Endothelial cell of umbilical vein (primary cell): ENCODE measurements around the gene NEU3. TPM values are rescaled to one million over a fixed set of nuclear protein-coding genes. Genes with fewer than 3 reads are reported as not detected.

Experiments used
- BruUV-seq: library from RNA; stranded (reverse); fragments of 400-500 nt; replicated peaks from 2 replicates; lab custom pipeline; 2021; lab: Mats Ljungman, UMichigan
- CTCF ChIA-PET: fragments of 300-600, 350-600 bp; sonication (Branson Sonifier 250); formaldehyde crosslinking; loops from one replicate; lab custom pipeline; 2021; ENCODE audit warnings: antibody characterized with exemption, inconsistent platforms; lab: Charles Lee
- POLR2A ChIA-PET: fragments of 300-600, 350-600 bp; sonication (Branson Sonifier 250); formaldehyde crosslinking; loops from one replicate; lab custom pipeline; 2021; ENCODE audit warnings: antibody characterized with exemption, inconsistent platforms; lab: Charles Lee
- DNase-seq: peaks from one replicate; pipeline ENCODE4 v3.0.0-alpha.2; 2011; ENCODE audit warnings: low read depth, low spot score
- FAIRE-seq: peaks from 2 replicates; lab custom pipeline; 2011; peaks lifted over from hg19 to GRCh38; lab: Jason Lieb, UNC
- H2AFZ ChIP-seq: 2 replicates; pipeline ENCODE4 v1.6.0; 2012; ENCODE audit warnings: low read depth, low read length, control low read depth, inconsistent platforms
- H3K27ac ChIP-seq: 2 replicates; pipeline ENCODE4 v1.5.1; 2011; ENCODE audit warnings: low read depth, mild to moderate bottlenecking, control low read depth, low read length, moderate library complexity; ENCODE audit not compliant: insufficient read depth
- H3K27me3 ChIP-seq, 2 experiments: 2 replicates each; pipeline versions ENCODE4 v1.6.0 to v1.6.1; 2011; ENCODE audit warnings: low read length in 2 of 2, mixed read lengths in 1 of 2; ENCODE audit not compliant: control insufficient read depth in 2 of 2, insufficient read depth in 2 of 2
- H3K36me3 ChIP-seq, 2 experiments: 2 replicates in 1 of 2; 3 replicates in 1 of 2; pipeline ENCODE4 v1.5.1; 2011; ENCODE audit warnings: low read length in 2 of 2, mild to moderate bottlenecking in 1 of 2, moderate library complexity in 1 of 2; ENCODE audit not compliant: control insufficient read depth in 2 of 2, insufficient read depth in 2 of 2; ENCODE audit errors: extremely low read depth in 1 of 2
- H3K4me1 ChIP-seq: 3 replicates; pipeline ENCODE4 v1.5.1; 2011; ENCODE audit warnings: mild to moderate bottlenecking, low read length; ENCODE audit not compliant: control insufficient read depth, insufficient read depth; ENCODE audit errors: extremely low read depth
- H3K4me2 ChIP-seq: 2 replicates; pipeline ENCODE4 v1.6.1; 2011; ENCODE audit warnings: low read length, control low read depth, mixed read lengths; ENCODE audit not compliant: insufficient read depth
- H3K4me3 ChIP-seq, 3 experiments: fragments of 200-600 bp in 1 of 3; sonication (generic), shearing (Covaris generic) in 1 of 3; replicated peaks in 1 of 3; 2 replicates each; pipeline ENCODE4 v1.5.1; 2011 to 2016; ENCODE audit warnings: control low read depth in 3 of 3, low read length in 3 of 3, mild to moderate bottlenecking in 2 of 3, inconsistent platforms in 1 of 3, low read depth in 1 of 3, moderate library complexity in 1 of 3; ENCODE audit not compliant: insufficient read depth in 1 of 3
- H3K79me2 ChIP-seq: 2 replicates; pipeline ENCODE4 v1.6.0; 2012; ENCODE audit warnings: low read length, inconsistent platforms; ENCODE audit not compliant: control insufficient read depth, insufficient read depth
- H3K9ac ChIP-seq: replicated peaks from 2 replicates; pipeline ENCODE3; 2011; ENCODE audit warnings: low read length, control low read depth; ENCODE audit not compliant: insufficient read depth; ENCODE audit errors: extremely low read depth
- H3K9me1 ChIP-seq: replicated peaks from 3 replicates; pipeline ENCODE4 v1.6.0; 2011; ENCODE audit warnings: mild to moderate bottlenecking, low read length; ENCODE audit not compliant: control insufficient read depth, insufficient read depth; ENCODE audit errors: extremely low read depth
- H3K9me3 ChIP-seq: replicated peaks from 2 replicates; pipeline ENCODE4 v1.5.1; 2012; ENCODE audit warnings: low read length, inconsistent platforms; ENCODE audit not compliant: control insufficient read depth, insufficient read depth
- H4K20me1 ChIP-seq: replicated peaks from 2 replicates; pipeline ENCODE3; 2011; ENCODE audit warnings: mild to moderate bottlenecking, low read length; ENCODE audit not compliant: control insufficient read depth, insufficient read depth; ENCODE audit errors: extremely low read depth
- CTCF ChIP-seq, 2 donors: IDR thresholded peaks; 1 replicate in 1 of 2; 2 replicates in 1 of 2; pipeline ENCODE4 v1.5.1; 2011; ENCODE audit warnings: low read length in 2 of 2, mild to moderate bottlenecking in 2 of 2, moderate library complexity in 2 of 2, control low read depth in 1 of 2, inconsistent platforms in 1 of 2, low read depth in 1 of 2; ENCODE audit not compliant: insufficient read depth in 1 of 2; ENCODE audit errors: extremely low read depth in 1 of 2
- EZH2 ChIP-seq: IDR thresholded peaks from 2 replicates; pipeline ENCODE4 v1.6.1; 2012; ENCODE audit warnings: borderline replicate concordance, low read depth, mild to moderate bottlenecking, moderate library complexity, low read length, inconsistent platforms; ENCODE audit not compliant: severe bottlenecking
- FOS ChIP-seq: IDR thresholded peaks from 2 replicates; pipeline ENCODE4 v1.6.1; 2011; ENCODE audit warnings: mild to moderate bottlenecking, low read length, moderate library complexity, borderline replicate concordance; ENCODE audit not compliant: insufficient read depth
- GATA2 ChIP-seq: IDR thresholded peaks from 2 replicates; pipeline ENCODE4 v1.7.0; 2011; ENCODE audit warnings: low read depth, mild to moderate bottlenecking, moderate library complexity, mixed read lengths, low read length; ENCODE audit not compliant: insufficient read length, insufficient read depth
- JUN ChIP-seq: IDR thresholded peaks from 2 replicates; pipeline ENCODE4 v1.6.1; 2011; ENCODE audit warnings: borderline replicate concordance, low read depth; ENCODE audit not compliant: insufficient read length, insufficient read depth
- MAX ChIP-seq: IDR thresholded peaks from 2 replicates; pipeline ENCODE4 v1.6.1; 2011; ENCODE audit not compliant: insufficient read depth, insufficient read length
- MYC ChIP-seq: IDR thresholded peaks from one replicate; pipeline ENCODE4 v1.6.1; 2011; ENCODE audit warnings: mild to moderate bottlenecking, low read depth, low read length
- POLR2A ChIP-seq: IDR thresholded peaks from 2 replicates; pipeline ENCODE4 v1.6.1; 2012; ENCODE audit warnings: low read depth, mild to moderate bottlenecking, control low read depth, low read length
- POLR2AphosphoS5 ChIP-seq: IDR thresholded peaks from 2 replicates; pipeline ENCODE4 v1.6.1; 2012; ENCODE audit warnings: low read depth, mild to moderate bottlenecking, control low read depth, low read length, moderate library complexity; ENCODE audit not compliant: insufficient read depth
- dilution Hi-C: fragments of 300-500 bp; cut with MboI; formaldehyde crosslinking; loops from one replicate; pipeline ENCODE4 v1.15.0; 2019; ENCODE audit warnings: low sequenced_read_pairs; ENCODE audit not compliant: extremely low pct_ligation_motif_present
- intact Hi-C: fragments of 100-400 bp; cut with micrococcal nuclease; formaldehyde crosslinking; loops from one replicate; pipeline ENCODE4 v1.10.0; 2022
- polyA plus RNA-seq, 4 experiments: library from polyadenylated mRNA; depleted of rRNA in 3 of 4; stranded (reverse) in 3 of 4; unstranded in 1 of 4; fragments of >200 nt; gene quantifications; 2 replicates each; pipeline versions ENCODE4 v1.2.1 to v1.2.3, GENCODE V29; 2011 to 2012; ENCODE audit warnings: missing spikeins in 1 of 4
- total RNA-seq: library from RNA; stranded (reverse); gene quantifications from 2 replicates; pipeline ENCODE4 v1.2.3, GENCODE V29; 2021

NEU3 gene
- total and polyA plus RNA-seq, 2 donors (not counting 3 experiments of a cell fraction or from before 2014, with no cell fraction given) = 5.9 to 7.0 TPM

GRCh38 chr11:75056814-75057213, 68.1 kb downstream of the NEU3 start:
- DNase-seq (no peak), FAIRE-seq (no peak)
- H3K4me1 ChIP-seq = no peaks in the 10 kb centered on the region
- H3K36me3 ChIP-seq = no peaks in the 10 kb centered on the region
- no peak overlapping the region for H3K4me3 ChIP-seq
- CTCF ChIA-PET = interaction anchor here (0.6 to 1.3 kb wide), 6 partner anchors 9 to 148 kb away, joined by 3 to 6 read pairs (median 4); no protein-coding TSS in a partner anchor
- no peaks in the 10 kb centered on the region for H4K20me1 ChIP-seq
- peaks cover 19 to 25% of the 10 kb centered on the region in 2 experiments for H3K27me3 ChIP-seq
- dilution Hi-C loops = no loop called here
- no peaks in the 10 kb centered on the region for H3K79me2 ChIP-seq
- H3K9me1 ChIP-seq = no peaks in the 10 kb centered on the region
- no peak overlapping the region for H2AFZ ChIP-seq
- POLR2A ChIA-PET = no interaction called here
- no peak overlapping the region for H3K4me2 ChIP-seq
- no peak for TF ChIP-seq JUN
- TF ChIP-seq MAX = no peak
- TF ChIP-seq EZH2 = no peak
- TF ChIP-seq POLR2A = no peak
- no peak for TF ChIP-seq GATA2
- TF ChIP-seq FOS = no peak
- no peak for TF ChIP-seq MYC
- no peak for TF ChIP-seq CTCF (IDR thresholded peaks at IDR 0.05; ENCODE audit: extremely low read depth in 1 of 2, insufficient read depth in 1 of 2, low read depth in 1 of 2, low read length in 2 of 2)
- TF ChIP-seq POLR2AphosphoS5 = no peak
- no peak overlapping the region for H3K9ac ChIP-seq
- intact Hi-C loops = no loop called here
- no peak overlapping the region for H3K27ac ChIP-seq
- no peaks in the 10 kb centered on the region for H3K9me3 ChIP-seq
- BruUV-seq = no TSS peak
